Transverse colon (tissue), 4 donors: ENCODE data around the gene ORM2.

ENCODE experiments used
- POLR2A ChIP-seq: fragments of 450-650 bp; IDR thresholded peaks from one replicate; pipeline ENCODE4 v1.6.1; 2016; ENCODE audit warnings: antibody characterized with exemption, mild to moderate bottlenecking, moderate library complexity
- POLR2AphosphoS5 ChIP-seq, 3 donors: sonication (generic); formaldehyde crosslinking; IDR thresholded peaks; one replicate each; pipeline ENCODE4 v1.6.1; 2016; ENCODE audit warnings: antibody characterized with exemption in 3 of 3
- TF ChIP-seq, protein P1 (sequence below), 5 experiments: fragments of 200-600 bp in 3 of 5; fragments of 450-650 bp in 2 of 5; sonication (generic) in 3 of 5; IDR thresholded peaks; 1 replicate in 2 of 5; 2 replicates in 3 of 5; pipeline ENCODE4 v1.5.1; 2016 to 2017; ENCODE audit warnings: antibody characterized with exemption in 5 of 5, inconsistent platforms in 3 of 5, mild to moderate bottlenecking in 2 of 5, moderate library complexity in 1 of 5

DNA sequence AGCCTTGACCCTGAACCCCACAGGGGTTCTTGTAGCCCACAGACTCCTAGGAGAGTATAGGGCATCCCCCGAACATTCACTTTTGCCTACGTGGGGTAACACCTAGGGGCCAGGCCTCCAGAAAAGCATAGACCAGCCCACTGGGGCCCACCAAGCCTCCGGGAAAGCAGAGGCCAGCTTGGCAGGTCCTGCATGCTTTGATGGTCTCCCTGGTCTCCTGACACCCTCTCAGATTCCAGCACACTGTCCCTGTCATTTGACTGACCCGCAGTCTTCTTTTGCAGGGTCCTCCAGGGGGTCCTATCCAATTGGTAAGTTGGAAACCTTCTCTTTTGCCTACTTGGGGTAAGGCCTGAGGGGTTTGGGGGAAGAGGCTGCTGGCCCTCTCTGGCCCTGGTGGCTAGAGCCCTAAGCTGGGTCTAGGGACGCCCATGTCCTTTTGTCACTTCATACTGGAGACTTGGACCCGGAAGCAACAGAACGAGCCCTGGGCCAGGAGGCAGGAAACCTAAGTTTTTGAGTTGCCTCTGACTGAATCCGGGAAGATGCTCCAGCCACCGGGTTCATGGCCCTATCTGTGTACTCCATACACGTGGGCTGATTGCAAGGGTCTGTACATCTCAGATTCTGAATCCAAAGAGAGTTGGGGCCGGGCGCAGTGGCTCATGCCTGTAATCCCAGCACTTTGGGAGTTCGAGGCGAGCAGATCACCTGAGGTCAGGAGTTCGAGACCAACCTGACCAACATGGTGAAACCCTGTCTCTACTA lies 27.7 kb upstream of the ORM2 start:
- TF ChIP-seq POLR2AphosphoS5 (IDR thresholded peaks at IDR 0.05) (no peak), POLR2A (no peak)
- TF ChIP-seq, protein P1, sequence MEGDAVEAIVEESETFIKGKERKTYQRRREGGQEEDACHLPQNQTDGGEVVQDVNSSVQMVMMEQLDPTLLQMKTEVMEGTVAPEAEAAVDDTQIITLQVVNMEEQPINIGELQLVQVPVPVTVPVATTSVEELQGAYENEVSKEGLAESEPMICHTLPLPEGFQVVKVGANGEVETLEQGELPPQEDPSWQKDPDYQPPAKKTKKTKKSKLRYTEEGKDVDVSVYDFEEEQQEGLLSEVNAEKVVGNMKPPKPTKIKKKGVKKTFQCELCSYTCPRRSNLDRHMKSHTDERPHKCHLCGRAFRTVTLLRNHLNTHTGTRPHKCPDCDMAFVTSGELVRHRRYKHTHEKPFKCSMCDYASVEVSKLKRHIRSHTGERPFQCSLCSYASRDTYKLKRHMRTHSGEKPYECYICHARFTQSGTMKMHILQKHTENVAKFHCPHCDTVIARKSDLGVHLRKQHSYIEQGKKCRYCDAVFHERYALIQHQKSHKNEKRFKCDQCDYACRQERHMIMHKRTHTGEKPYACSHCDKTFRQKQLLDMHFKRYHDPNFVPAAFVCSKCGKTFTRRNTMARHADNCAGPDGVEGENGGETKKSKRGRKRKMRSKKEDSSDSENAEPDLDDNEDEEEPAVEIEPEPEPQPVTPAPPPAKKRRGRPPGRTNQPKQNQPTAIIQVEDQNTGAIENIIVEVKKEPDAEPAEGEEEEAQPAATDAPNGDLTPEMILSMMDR (IDR thresholded peaks at IDR 0.05): no peak
